Sigmoid colon (tissue), 7 donors: ENCODE measurements around the gene GREM2. TPM values are rescaled to one million over a fixed set of nuclear protein-coding genes. Genes with fewer than 3 reads are reported as not detected.

Experiments
- DNase-seq: peaks from one replicate; pipeline ENCODE4 v3.0.0-alpha.2; 2019
- H3K27ac ChIP-seq, 4 donors: fragments of 200-600 bp; sonication (generic); one replicate each; pipeline ENCODE4 v1.5.1; 2016 to 2019; ENCODE audit warnings: mild to moderate bottlenecking in 1 of 4
- H3K27me3 ChIP-seq, 3 donors: fragments of 200-600 bp; sonication (generic); one replicate each; pipeline ENCODE4 v1.5.1; 2019; ENCODE audit warnings: mild to moderate bottlenecking in 1 of 3
- H3K36me3 ChIP-seq, 4 donors: fragments of 200-600 bp; sonication (generic); one replicate each; pipeline ENCODE4 v1.5.1; 2016 to 2019
- H3K4me1 ChIP-seq, 4 donors: fragments of 200-600 bp; sonication (generic); one replicate each; pipeline ENCODE4 v1.5.1; 2017 to 2019
- H3K4me3 ChIP-seq, 4 donors: fragments of 200-600 bp; sonication (generic); one replicate each; pipeline ENCODE4 v1.5.1; 2017 to 2019; ENCODE audit warnings: mild to moderate bottlenecking in 2 of 4, moderate library complexity in 1 of 4
- H3K9me3 ChIP-seq, 4 donors: fragments of 200-600 bp in 3 of 4; sonication (generic) in 3 of 4; one replicate each; pipeline versions ENCODE4 v1.5.1 to v1.6.1; 2013 to 2019
- CTCF ChIP-seq, 4 experiments: fragments of 450-650 bp in 3 of 4; fragments of 200-600 bp in 1 of 4; IDR thresholded peaks; one replicate each; pipeline ENCODE4 v1.5.1; 2016 to 2019; ENCODE audit warnings: antibody characterized with exemption in 4 of 4, mild to moderate bottlenecking in 3 of 4, moderate library complexity in 2 of 4
- EP300 ChIP-seq, 4 donors: sonication (generic); formaldehyde crosslinking; IDR thresholded peaks; one replicate each; pipeline ENCODE4 v1.6.1; 2017; ENCODE audit warnings: antibody characterized with exemption in 4 of 4
- POLR2A ChIP-seq, 2 donors: fragments of 450-650 bp; IDR thresholded peaks; one replicate each; pipeline ENCODE4 v1.6.1; 2016; ENCODE audit warnings: antibody characterized with exemption in 2 of 2, mild to moderate bottlenecking in 2 of 2, moderate library complexity in 2 of 2
- POLR2AphosphoS5 ChIP-seq, 4 donors: sonication (generic); formaldehyde crosslinking; IDR thresholded peaks; one replicate each; pipeline ENCODE4 v1.6.1; 2017; ENCODE audit warnings: antibody characterized with exemption in 4 of 4
- WGBS, 2 donors: extraction: QIAGEN DNeasy Blood & Tissue Kit; methylation state at CpG; one replicate each; pipeline ENCODE4 v1.1.7; 2013; 5-methylcytosine and 5-hydroxymethylcytosine counted together
- intact Hi-C: fragments of 100-400 bp; cut with DNase I; formaldehyde crosslinking; loops from one replicate; pipeline ENCODE4 v1.15.1; 2023
- polyA plus RNA-seq, 3 donors: library from polyadenylated mRNA; stranded (reverse); fragments of 200-250 nt; gene quantifications; one replicate each; pipeline ENCODE4 v1.2.3, GENCODE V29; 2013
- total RNA-seq, 4 donors: library from RNA; depleted of rRNA; stranded (reverse); fragments of >200 nt; gene quantifications; one replicate each; pipeline ENCODE4 v1.1.0, GENCODE V29; 2016
- donor health status: healthy with polysubstance abuse.
- donor health status: Bipolar disorder and iron deficiency.
- donor health status: healthy.

GREM2 gene
- total and polyA plus RNA-seq, 7 donors: 0.46 to 18.7 (median 9.4) TPM

GRCh38 chr1:240567066-240567465 is 44.9 kb downstream of the GREM2 start:
- Histone ChIP-seq H3K9me3 (no peaks in the 10 kb centered on the region), H3K27ac (no peak overlapping the region), H3K27me3 (no peaks in the 10 kb centered on the region), H3K4me3 (no peak overlapping the region), H3K36me3 (no peaks in the 10 kb centered on the region), H3K4me1 (no peaks in the 10 kb centered on the region)
- intact Hi-C loops: no loop called here
- no peak for DNase-seq
- 47 to 75% methylated on average over 2 of the region's 2 CpGs for WGBS, 2 donors
- no peak for TF ChIP-seq POLR2A (IDR thresholded peaks at IDR 0.05)
- no peak for TF ChIP-seq POLR2AphosphoS5 (IDR thresholded peaks at IDR 0.05)
- no peak for TF ChIP-seq CTCF (IDR thresholded peaks at IDR 0.05)
- no peak for TF ChIP-seq EP300 (IDR thresholded peaks at IDR 0.05)

- H3K9me3 ChIP-seq: no peaks in the 10 kb centered on the region
- TF ChIP-seq EP300 (IDR thresholded peaks at IDR 0.05): no peak
- intact Hi-C loops: no loop called here
- WGBS, 2 donors: 93 to 97% methylated on average over 3 of the region's 3 CpGs
- H3K4me3 ChIP-seq: no peak overlapping the region
- H3K36me3 ChIP-seq: no peaks in the 10 kb centered on the region
- DNase-seq: no peak
- H3K27me3 ChIP-seq: no peaks in the 10 kb centered on the region
- H3K27ac ChIP-seq: no peak overlapping the region
- H3K4me1 ChIP-seq: no peaks in the 10 kb centered on the region
Observed at GRCh38 chr1:240562779-240563178, 49.2 kb downstream of the GREM2 start.

- H3K27ac ChIP-seq: no peak overlapping the region
- intact Hi-C loops: no loop called here
Observed at GRCh38 chr1:240562111-240562590, 49.8 kb downstream of the GREM2 start.

GRCh38 chr1:240559781-240560180 is 52.2 kb downstream of the GREM2 start:
- intact Hi-C loops: no loop called here
- no peaks in the 10 kb centered on the region for H3K36me3 ChIP-seq
- no peaks in the 10 kb centered on the region for H3K27me3 ChIP-seq
- no peak for TF ChIP-seq POLR2AphosphoS5 (IDR thresholded peaks at IDR 0.05)
- no peak for TF ChIP-seq POLR2A (IDR thresholded peaks at IDR 0.05)
- TF ChIP-seq EP300 (IDR thresholded peaks at IDR 0.05): no peak
- no peak for TF ChIP-seq CTCF (IDR thresholded peaks at IDR 0.05)
- H3K4me3 ChIP-seq: no peak overlapping the region
- 81 to 93% methylated on average over 5 of the region's 5 CpGs for WGBS, 2 donors
- H3K27ac ChIP-seq: no peak overlapping the region
- no peak for DNase-seq
- no peaks in the 10 kb centered on the region for H3K4me1 ChIP-seq
- H3K9me3 ChIP-seq: no peaks in the 10 kb centered on the region

More at GRCh38 chr1:240562111-240562590, 49.8 kb downstream of the GREM2 start:
- H3K4me3 ChIP-seq: no peak overlapping the region
- no peaks in the 10 kb centered on the region for H3K27me3 ChIP-seq
- DNase-seq: no peak
- H3K9me3 ChIP-seq: no peaks in the 10 kb centered on the region
- H3K4me1 ChIP-seq: no peaks in the 10 kb centered on the region
- H3K36me3 ChIP-seq: no peaks in the 10 kb centered on the region
- WGBS, 2 donors: 82 to 89% methylated on average over 7 of the region's 7 CpGs
- TF ChIP-seq POLR2A (IDR thresholded peaks at IDR 0.05) (no peak), EP300 (IDR thresholded peaks at IDR 0.05) (no peak), CTCF (IDR thresholded peaks at IDR 0.05) (no peak), POLR2AphosphoS5 (IDR thresholded peaks at IDR 0.05) (no peak)

GRCh38 chr1:240555524-240555923 is 56.4 kb downstream of the GREM2 start:
- TF ChIP-seq POLR2A (IDR thresholded peaks at IDR 0.05): no peak
- TF ChIP-seq CTCF (IDR thresholded peaks at IDR 0.05): no peak
- TF ChIP-seq EP300 (IDR thresholded peaks at IDR 0.05): no peak
- TF ChIP-seq POLR2AphosphoS5 (IDR thresholded peaks at IDR 0.05): no peak
- peaks cover 0 to 5% (median 2%) of the 10 kb centered on the region in 4 donors for H3K4me1 ChIP-seq
- H3K36me3 ChIP-seq: no peaks in the 10 kb centered on the region
- intact Hi-C loops: no loop called here
- no peak for DNase-seq
- no peaks in the 10 kb centered on the region for H3K27me3 ChIP-seq
- no peak overlapping the region for H3K4me3 ChIP-seq
- no peak overlapping the region for H3K27ac ChIP-seq
- H3K9me3 ChIP-seq: no peaks in the 10 kb centered on the region
- 87 to 91% methylated on average over 2 of the region's 2 CpGs for WGBS, 2 donors
